Liver (tissue), 3 donors: ENCODE data around the gene PPP4R2.

Experiments used
- CTCF ChIP-seq: fragments of 150-350 bp; IDR thresholded peaks from 2 replicates; pipeline ENCODE4 v1.5.1; 2017; ENCODE audit warnings: improper control_type of control experiment, low read depth, low read length; ENCODE audit not compliant: missing input control
- GABPA ChIP-seq, 2 donors: IDR thresholded peaks in 1 of 2; conservative IDR thresholded peaks in 1 of 2; 2 replicates each; pipeline ENCODE4 v1.6.1; 2016; ENCODE audit warnings: antibody characterized with exemption in 2 of 2, mild to moderate bottlenecking in 1 of 2, moderate library complexity in 1 of 2
- HNF4G ChIP-seq: IDR thresholded peaks from 2 replicates; pipeline ENCODE4 v1.6.1; 2016; ENCODE audit warnings: antibody characterized with exemption
- MAX ChIP-seq: IDR thresholded peaks from 2 replicates; pipeline ENCODE4 v1.6.1; 2016; ENCODE audit warnings: antibody characterized with exemption
- SP1 ChIP-seq: IDR thresholded peaks from 2 replicates; pipeline ENCODE4 v1.6.1; 2018; ENCODE audit warnings: antibody characterized with exemption, mild to moderate bottlenecking
- YY1 ChIP-seq: IDR thresholded peaks from 2 replicates; pipeline ENCODE4 v1.6.1; 2016; ENCODE audit warnings: antibody characterized with exemption, mild to moderate bottlenecking
- donor health status: healthy.
- donor health status: healthy.

GRCh38 chr3:73036694-73037591 lies 40.3 kb downstream of the PPP4R2 start:
- no peak for TF ChIP-seq CTCF
- TF ChIP-seq YY1, result no peak
- no peak for TF ChIP-seq GABPA (IDR thresholded peaks at IDR 0.05 in 1 of 2, conservative IDR thresholded peaks at IDR 0.05 in 1 of 2)
- no peak for TF ChIP-seq MAX
- TF ChIP-seq HNF4G, result no peak
- TF ChIP-seq SP1, result no peak
